NCI-H2029 treated with DMSO at 0.1 percent for 48 hours (cell line): ENCODE measurements around the gene NBEAL2.

Source experiments
- DNase-seq: peaks from one replicate; lab custom pipeline; 2025; lab: John Stamatoyannopoulos, UW

Gene NBEAL2

GRCh38 chr3:46978985-46979944 is at the start of gene NBEAL2:
NBEAL2 (plus strand) TSS chr3:46979666; CDS start chr3:46979862, 196 bp downstream.
- peak; percentile 79 for DNase-seq

DNA sequence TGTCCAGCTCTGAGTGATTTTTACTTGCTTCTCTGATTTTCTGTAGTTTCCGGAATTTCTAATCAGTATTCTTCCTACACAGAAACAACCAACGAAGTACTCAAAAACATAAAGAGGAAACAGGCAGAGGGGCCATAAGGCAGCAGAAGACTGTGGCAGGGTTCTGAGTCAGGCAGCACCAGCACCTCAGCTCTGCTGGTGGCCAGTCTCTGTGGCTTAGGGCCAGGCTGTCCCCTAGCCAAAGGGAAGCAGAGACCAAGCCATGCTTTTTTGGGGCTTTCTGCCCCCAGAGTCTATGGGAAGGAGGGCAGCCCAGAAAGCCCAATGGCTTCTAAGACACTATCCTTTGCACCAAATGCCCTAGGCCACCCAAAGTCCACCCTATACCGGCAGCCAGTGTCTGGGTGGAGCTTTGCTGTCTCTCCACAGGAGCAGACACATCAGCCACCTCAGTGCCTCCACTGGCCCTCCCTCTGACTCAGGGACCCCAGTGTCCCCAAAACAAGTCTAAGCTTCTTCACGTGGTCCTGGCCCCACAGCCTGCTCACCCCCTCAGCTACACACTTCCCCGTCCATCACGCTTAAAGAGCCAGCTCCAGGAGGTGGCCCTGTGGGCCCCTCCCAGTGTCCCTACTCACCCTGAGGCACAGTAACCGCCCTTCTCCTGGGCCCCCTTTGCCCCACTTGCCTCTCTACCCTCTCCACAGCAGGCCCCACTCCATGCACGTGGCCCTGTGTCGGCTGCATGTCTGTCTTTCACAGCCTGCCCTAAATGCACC is 49.1 kb upstream of the NBEAL2 start:
- no peak for DNase-seq

- no peak for DNase-seq
Observed at GRCh38 chr3:46930945-46931403, 48.5 kb upstream of the NBEAL2 start.

DNA sequence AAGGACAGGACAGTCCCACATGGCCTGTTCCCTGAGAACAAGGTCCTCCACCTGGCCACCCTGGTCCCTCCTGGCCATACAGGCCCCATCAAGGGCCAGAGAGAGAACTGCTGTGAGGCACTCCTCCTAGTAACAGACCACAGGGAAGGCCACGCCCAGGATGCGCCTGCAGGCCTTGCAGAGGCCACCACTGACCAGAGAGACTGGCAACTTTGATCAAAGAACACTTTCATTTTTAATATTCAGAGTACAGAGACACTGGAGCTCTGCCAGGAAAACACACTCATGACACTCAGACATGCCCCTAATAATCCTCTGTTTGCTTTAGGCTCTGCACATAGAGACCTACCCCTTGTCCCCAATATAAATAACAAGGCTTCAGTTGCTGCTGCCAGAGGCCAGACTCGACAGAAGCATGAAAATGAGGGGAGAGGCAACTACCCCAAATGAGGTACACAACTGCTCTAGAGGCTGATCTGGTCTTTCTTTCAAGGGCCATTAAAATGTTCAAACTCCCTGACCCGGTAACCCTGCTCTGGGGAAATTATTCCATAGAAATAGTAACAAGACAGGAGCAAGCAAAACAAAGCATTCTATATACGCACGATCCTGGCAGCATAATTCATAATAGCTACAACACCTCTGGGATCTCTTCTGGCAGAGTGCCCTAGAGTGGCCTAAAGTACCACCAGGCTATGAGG is 47.7 kb upstream of the NBEAL2 start:
- peak; percentile 64 for DNase-seq

- DNase-seq: no peak
Observed at GRCh38 chr3:46932455-46933225, 46.8 kb upstream of the NBEAL2 start.

DNA sequence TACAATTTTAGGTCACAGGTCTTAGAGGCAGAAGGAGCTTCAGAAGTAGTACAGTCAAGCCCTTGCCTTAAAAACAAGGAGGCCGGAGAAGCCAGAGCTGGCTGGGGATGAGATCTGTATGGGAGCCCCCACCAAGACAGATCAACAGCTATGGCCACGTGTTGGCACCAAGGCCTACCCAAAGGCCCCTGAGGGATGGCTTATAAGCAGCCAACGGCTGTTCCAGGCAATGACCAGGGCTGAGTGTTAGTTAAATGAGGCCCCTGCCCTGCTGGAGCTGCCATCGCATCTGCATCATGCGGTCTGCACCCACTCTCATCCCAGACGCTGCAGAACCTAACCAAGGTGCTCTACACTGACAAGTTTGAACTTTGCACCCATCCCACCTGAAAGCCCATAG is 46.2 kb upstream of the NBEAL2 start:
- DNase-seq: no peak

DNA sequence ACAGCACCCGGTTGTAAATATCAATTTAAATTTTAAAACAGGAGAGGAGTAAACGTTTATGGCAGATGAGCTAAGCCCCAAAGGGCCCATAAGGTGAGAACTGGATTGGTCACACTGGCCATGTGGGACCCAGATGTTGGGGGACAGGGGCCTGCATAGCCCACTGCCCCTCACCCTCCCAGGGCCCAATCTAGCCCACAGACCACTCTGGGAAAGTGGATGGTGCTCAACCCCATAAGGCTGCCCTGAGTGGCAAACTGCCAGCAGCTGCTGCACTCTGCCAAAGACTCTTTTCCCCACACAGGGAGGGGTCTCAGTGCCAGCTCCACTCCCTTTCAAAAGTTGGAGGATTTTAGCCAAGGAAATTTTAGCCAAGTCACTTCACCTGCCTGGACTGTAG is 45.4 kb upstream of the NBEAL2 start:
- no peak for DNase-seq

- DNase-seq: no peak
Observed at GRCh38 chr3:46934498-46935167, 44.8 kb upstream of the NBEAL2 start.

DNA sequence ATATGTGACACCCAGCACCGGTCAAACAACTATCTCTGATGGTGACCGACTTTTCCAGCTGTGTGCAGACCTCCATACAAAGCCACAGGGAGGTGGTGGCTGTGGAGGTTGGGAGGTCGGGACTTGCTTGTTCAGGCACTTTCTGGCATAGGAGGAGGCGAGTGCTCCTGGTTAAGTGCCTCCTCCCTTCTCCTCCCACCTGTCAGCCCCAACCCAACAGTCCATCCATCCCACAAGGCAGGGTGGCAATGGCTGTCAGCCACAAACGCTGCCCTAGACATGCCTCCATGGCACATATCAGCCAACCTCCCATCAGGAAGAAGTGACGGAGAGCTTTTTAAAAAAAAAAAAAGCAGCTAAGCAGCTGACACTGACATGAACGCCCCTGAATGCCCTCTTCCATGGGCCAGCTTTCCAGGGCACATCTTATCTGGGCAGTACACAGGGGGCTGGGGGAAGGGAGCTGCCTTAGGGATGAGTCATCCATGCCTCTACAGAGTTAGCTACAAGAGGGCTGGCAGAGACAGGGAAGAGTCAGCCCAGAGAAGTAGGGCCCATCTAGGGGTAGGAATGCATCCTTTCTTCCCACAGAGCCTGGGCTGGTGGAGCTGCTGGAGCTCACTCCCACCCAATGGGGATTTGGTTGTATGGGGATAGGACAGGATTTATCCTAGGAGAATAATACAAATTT is 44.2 kb upstream of the NBEAL2 start:
- DNase-seq: no peak

DNA sequence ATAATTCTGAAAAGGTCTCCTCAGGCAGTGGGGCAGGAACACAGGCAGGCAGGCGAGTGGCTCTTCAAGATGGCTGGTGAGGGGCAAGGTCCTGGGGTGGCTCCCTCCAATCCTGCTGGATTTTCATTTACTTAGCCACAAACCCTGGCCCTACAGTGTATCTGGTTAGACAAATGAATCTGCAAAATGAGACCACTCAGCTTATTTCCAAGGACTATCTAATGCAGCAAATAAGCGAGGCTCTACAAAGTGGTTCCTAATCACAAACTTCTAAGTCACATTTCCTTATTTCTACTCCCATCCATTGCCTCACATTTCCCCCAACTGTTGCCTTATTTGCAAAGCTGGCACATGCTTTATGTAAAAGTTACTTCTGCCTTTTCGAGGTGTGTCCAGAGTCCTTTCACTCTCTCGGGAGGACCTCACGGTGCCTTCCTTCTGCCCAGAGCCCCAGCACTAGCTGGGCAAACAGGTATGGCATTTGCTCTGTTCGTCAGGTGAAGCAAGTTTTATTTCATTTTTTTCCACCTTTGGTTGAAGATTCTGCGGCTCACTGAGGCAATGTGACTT is 43.4 kb upstream of the NBEAL2 start:
- no peak for DNase-seq

GRCh38 chr3:46936733-46937250 is 42.7 kb upstream of the NBEAL2 start:
- no peak for DNase-seq

GRCh38 chr3:46938118-46938517 is 41.3 kb upstream of the NBEAL2 start:
- DNase-seq: no peak

GRCh38 chr3:46939578-46940445 is 39.7 kb upstream of the NBEAL2 start:
- DNase-seq: no peak

DNA sequence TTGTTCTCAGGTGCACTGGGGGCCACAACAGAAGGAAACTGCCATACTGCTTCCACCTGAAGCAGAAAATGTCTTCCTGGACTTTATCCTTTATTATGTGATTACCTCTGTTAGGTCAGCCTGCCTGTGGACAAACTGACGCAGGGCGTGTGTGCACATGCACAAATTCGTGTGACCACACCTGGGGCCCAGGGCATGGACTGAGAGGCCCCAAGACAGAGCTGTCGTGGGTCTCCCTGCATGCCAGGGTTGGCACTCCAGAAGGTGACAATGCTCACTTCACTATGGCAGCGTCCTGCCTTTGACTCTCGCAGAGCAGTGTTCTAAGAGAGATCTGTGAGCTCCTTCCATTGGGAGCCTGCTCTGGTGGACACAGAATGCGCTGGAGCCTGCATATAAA is 37.4 kb upstream of the NBEAL2 start:
- DNase-seq: no peak

DNA sequence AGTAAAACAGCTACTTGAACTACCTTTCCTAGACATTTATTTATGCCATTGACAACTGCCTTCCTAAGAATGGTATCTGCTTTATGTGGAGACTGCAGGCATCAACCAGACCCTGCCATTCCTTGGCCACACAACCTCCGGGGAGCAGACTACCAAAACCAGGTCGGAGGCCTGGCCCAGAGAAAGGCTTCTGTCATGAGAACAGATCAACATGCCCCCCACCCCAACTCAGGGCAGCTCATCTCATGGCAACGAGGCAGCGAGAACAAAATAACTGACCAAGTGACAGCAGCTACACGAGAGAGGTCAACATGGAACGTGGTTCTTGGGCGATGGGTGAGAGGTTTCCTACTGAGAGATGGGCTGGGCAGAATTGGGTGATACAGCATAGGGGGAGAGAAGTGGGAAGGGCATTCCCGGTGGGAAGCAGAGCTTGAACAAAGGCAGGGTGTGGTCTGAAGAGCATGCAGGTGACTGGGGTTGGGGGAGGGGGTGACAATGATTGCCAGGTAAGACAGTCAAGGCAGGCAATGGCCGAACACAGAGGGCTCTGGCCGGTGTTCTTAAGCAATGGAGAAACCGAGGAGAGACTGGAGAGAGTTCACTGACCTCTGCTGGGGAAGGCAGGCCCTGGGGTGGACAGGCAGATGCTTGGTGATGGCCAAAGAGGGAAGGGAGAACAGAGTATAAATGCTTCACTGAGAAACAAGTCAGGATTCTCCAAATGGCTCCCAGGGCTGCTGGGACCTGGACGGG is 36.8 kb upstream of the NBEAL2 start:
- DNase-seq: no peak

GRCh38 chr3:46943237-46944187 is 36.0 kb upstream of the NBEAL2 start:
- no peak for DNase-seq

- no peak for DNase-seq
Observed at GRCh38 chr3:46944191-46944590, 35.3 kb upstream of the NBEAL2 start.
